ENCODE results near the gene KIF17. TPM values are rescaled to one million over a fixed set of nuclear protein-coding genes. Genes with fewer than 3 reads are reported as not detected.
"Not testable (repeated sequence)": the region's sequence is repeated elsewhere in the genome, so short reads cannot be mapped to it uniquely, and the experiment has no call there.

Gene KIF17
- polyA plus RNA-seq, 2 donors = 0.45 to 0.48 TPM

GRCh38 chr1:20683614-20684013, 34.2 kb downstream of the KIF17 start:
- 81 to 83% methylated on average over 10 of the region's 10 CpGs for WGBS, 2 donors
- Histone ChIP-seq H3K36me3 (ENCODE audit: control insufficient read depth in 2 of 2, insufficient read depth in 2 of 2, low read length in 1 of 2) (no peaks in the 10 kb centered on the region), H3K9me3 (ENCODE audit: control insufficient read depth in 2 of 2, insufficient read depth in 1 of 2, low read depth in 1 of 2, low read length in 1 of 2) (no peaks in the 10 kb centered on the region), H3K4me1 (ENCODE audit: control insufficient read depth in 2 of 2, insufficient read depth in 2 of 2, low read length in 1 of 2) (no peaks in the 10 kb centered on the region), H3K27me3 (ENCODE audit: control insufficient read depth in 1 of 2, insufficient read depth in 2 of 2, low read length in 2 of 2) (no peaks in the 10 kb centered on the region), H3K27ac (ENCODE audit: low read depth in 2 of 2, low read length in 1 of 2) (no peak overlapping the region), H3K4me3 (ENCODE audit: low read depth in 1 of 2, low read length in 2 of 2) (no peak overlapping the region)

- Histone ChIP-seq H3K27ac (ENCODE audit: low read depth in 2 of 2, low read length in 1 of 2) (no peak overlapping the region), H3K36me3 (ENCODE audit: control insufficient read depth in 2 of 2, insufficient read depth in 2 of 2, low read length in 1 of 2) (no peaks in the 10 kb centered on the region), H3K27me3 (ENCODE audit: control insufficient read depth in 1 of 2, insufficient read depth in 2 of 2, low read length in 2 of 2) (no peaks in the 10 kb centered on the region), H3K4me1 (ENCODE audit: control insufficient read depth in 2 of 2, insufficient read depth in 2 of 2, low read length in 1 of 2) (no peaks in the 10 kb centered on the region), H3K4me3 (ENCODE audit: low read depth in 1 of 2, low read length in 2 of 2) (no peak overlapping the region), H3K9me3 (ENCODE audit: control insufficient read depth in 2 of 2, insufficient read depth in 1 of 2, low read depth in 1 of 2, low read length in 1 of 2) (no peaks in the 10 kb centered on the region)
- WGBS, 2 donors = 71 to 72% methylated on average over 24 of the region's 24 CpGs
Measured at GRCh38 chr1:20682571-20683236, 35.1 kb downstream of the KIF17 start.

GRCh38 chr1:20681999-20682398, 35.8 kb downstream of the KIF17 start:
- no peak overlapping the region for H3K27ac ChIP-seq (ENCODE audit: low read depth in 2 of 2, low read length in 1 of 2)
- no peaks in the 10 kb centered on the region for H3K4me1 ChIP-seq (ENCODE audit: control insufficient read depth in 2 of 2, insufficient read depth in 2 of 2, low read length in 1 of 2)
- WGBS, 2 donors = 89 to 91% methylated on average over 9 of the region's 9 CpGs
- H3K4me3 ChIP-seq (ENCODE audit: low read depth in 1 of 2, low read length in 2 of 2) = no peak overlapping the region
- no peaks in the 10 kb centered on the region for H3K36me3 ChIP-seq (ENCODE audit: control insufficient read depth in 2 of 2, insufficient read depth in 2 of 2, low read length in 1 of 2)
- H3K9me3 ChIP-seq (ENCODE audit: control insufficient read depth in 2 of 2, insufficient read depth in 1 of 2, low read depth in 1 of 2, low read length in 1 of 2) = no peaks in the 10 kb centered on the region
- H3K27me3 ChIP-seq (ENCODE audit: control insufficient read depth in 1 of 2, insufficient read depth in 2 of 2, low read length in 2 of 2) = no peaks in the 10 kb centered on the region

- Histone ChIP-seq H3K9me3 (ENCODE audit: control insufficient read depth in 2 of 2, insufficient read depth in 1 of 2, low read depth in 1 of 2, low read length in 1 of 2) (no peaks in the 10 kb centered on the region), H3K4me3 (ENCODE audit: low read depth in 1 of 2, low read length in 2 of 2) (no peak overlapping the region), H3K36me3 (ENCODE audit: control insufficient read depth in 2 of 2, insufficient read depth in 2 of 2, low read length in 1 of 2) (no peaks in the 10 kb centered on the region), H3K27me3 (ENCODE audit: control insufficient read depth in 1 of 2, insufficient read depth in 2 of 2, low read length in 2 of 2) (no peaks in the 10 kb centered on the region), H3K4me1 (ENCODE audit: control insufficient read depth in 2 of 2, insufficient read depth in 2 of 2, low read length in 1 of 2) (no peaks in the 10 kb centered on the region), H3K27ac (ENCODE audit: low read depth in 2 of 2, low read length in 1 of 2) (no peak overlapping the region)
- 75 to 82% methylated on average over 5 of the region's 5 CpGs for WGBS, 2 donors
Measured at GRCh38 chr1:20680269-20680668, 37.5 kb downstream of the KIF17 start.

GRCh38 chr1:20678599-20678998, 39.2 kb downstream of the KIF17 start:
- 73 to 82% methylated on average over 6 of the region's 6 CpGs for WGBS, 2 donors
- Histone ChIP-seq H3K27me3 (ENCODE audit: control insufficient read depth in 1 of 2, insufficient read depth in 2 of 2, low read length in 2 of 2) (no peaks in the 10 kb centered on the region), H3K27ac (ENCODE audit: low read depth in 2 of 2, low read length in 1 of 2) (no peak overlapping the region)

GRCh38 chr1:20673626-20674025, 44.2 kb downstream of the KIF17 start:
- not testable (repeated sequence) for H3K36me3 ChIP-seq (ENCODE audit: control insufficient read depth in 2 of 2, insufficient read depth in 2 of 2, low read length in 1 of 2); H3K9me3 ChIP-seq (ENCODE audit: control insufficient read depth in 2 of 2, insufficient read depth in 1 of 2, low read depth in 1 of 2, low read length in 1 of 2); H3K4me1 ChIP-seq (ENCODE audit: control insufficient read depth in 2 of 2, insufficient read depth in 2 of 2, low read length in 1 of 2); H3K4me3 ChIP-seq (ENCODE audit: low read depth in 1 of 2, low read length in 2 of 2); H3K27me3 ChIP-seq (ENCODE audit: control insufficient read depth in 1 of 2, insufficient read depth in 2 of 2, low read length in 2 of 2); H3K27ac ChIP-seq (ENCODE audit: low read depth in 2 of 2, low read length in 1 of 2)
- 84 to 88% methylated on average over 11 of the region's 11 CpGs for WGBS, 2 donors

More at GRCh38 chr1:20678599-20678998, 39.2 kb downstream of the KIF17 start:
- H3K4me3 ChIP-seq (ENCODE audit: low read depth in 1 of 2, low read length in 2 of 2) = no peak overlapping the region
- H3K4me1 ChIP-seq (ENCODE audit: control insufficient read depth in 2 of 2, insufficient read depth in 2 of 2, low read length in 1 of 2) = no peaks in the 10 kb centered on the region
- H3K36me3 ChIP-seq (ENCODE audit: control insufficient read depth in 2 of 2, insufficient read depth in 2 of 2, low read length in 1 of 2) = no peaks in the 10 kb centered on the region
- no peaks in the 10 kb centered on the region for H3K9me3 ChIP-seq (ENCODE audit: control insufficient read depth in 2 of 2, insufficient read depth in 1 of 2, low read depth in 1 of 2, low read length in 1 of 2)

- no peaks in the 10 kb centered on the region for H3K9me3 ChIP-seq (ENCODE audit: control insufficient read depth in 2 of 2, insufficient read depth in 1 of 2, low read depth in 1 of 2, low read length in 1 of 2)
- H3K27me3 ChIP-seq (ENCODE audit: control insufficient read depth in 1 of 2, insufficient read depth in 2 of 2, low read length in 2 of 2) = no peaks in the 10 kb centered on the region
- no peak overlapping the region for H3K27ac ChIP-seq (ENCODE audit: low read depth in 2 of 2, low read length in 1 of 2)
- H3K36me3 ChIP-seq (ENCODE audit: control insufficient read depth in 2 of 2, insufficient read depth in 2 of 2, low read length in 1 of 2) = no peaks in the 10 kb centered on the region
- WGBS, 2 donors = 88 to 89% methylated on average over 4 of the region's 4 CpGs
- no peak overlapping the region for H3K4me3 ChIP-seq (ENCODE audit: low read depth in 1 of 2, low read length in 2 of 2)
- H3K4me1 ChIP-seq (ENCODE audit: control insufficient read depth in 2 of 2, insufficient read depth in 2 of 2, low read length in 1 of 2) = no peaks in the 10 kb centered on the region
Measured at GRCh38 chr1:20672265-20672632, 45.6 kb downstream of the KIF17 start.

GRCh38 chr1:20670936-20671335, 46.9 kb downstream of the KIF17 start:
- Histone ChIP-seq H3K4me3 (ENCODE audit: low read depth in 1 of 2, low read length in 2 of 2) (no peak overlapping the region), H3K27me3 (ENCODE audit: control insufficient read depth in 1 of 2, insufficient read depth in 2 of 2, low read length in 2 of 2) (no peaks in the 10 kb centered on the region), H3K36me3 (ENCODE audit: control insufficient read depth in 2 of 2, insufficient read depth in 2 of 2, low read length in 1 of 2) (no peaks in the 10 kb centered on the region), H3K4me1 (ENCODE audit: control insufficient read depth in 2 of 2, insufficient read depth in 2 of 2, low read length in 1 of 2) (peaks cover 0 to 3% of the 10 kb centered on the region in 2 donors), H3K27ac (ENCODE audit: low read depth in 2 of 2, low read length in 1 of 2) (no peak overlapping the region), H3K9me3 (ENCODE audit: control insufficient read depth in 2 of 2, insufficient read depth in 1 of 2, low read depth in 1 of 2, low read length in 1 of 2) (no peaks in the 10 kb centered on the region)
- WGBS, 2 donors = 93% methylated on average over 5 of the region's 5 CpGs

- Histone ChIP-seq H3K9me3 (ENCODE audit: control insufficient read depth in 2 of 2, insufficient read depth in 1 of 2, low read depth in 1 of 2, low read length in 1 of 2) (no peaks in the 10 kb centered on the region), H3K4me3 (ENCODE audit: low read depth in 1 of 2, low read length in 2 of 2) (no peak overlapping the region), H3K36me3 (ENCODE audit: control insufficient read depth in 2 of 2, insufficient read depth in 2 of 2, low read length in 1 of 2) (no peaks in the 10 kb centered on the region), H3K27me3 (ENCODE audit: control insufficient read depth in 1 of 2, insufficient read depth in 2 of 2, low read length in 2 of 2) (no peaks in the 10 kb centered on the region), H3K4me1 (ENCODE audit: control insufficient read depth in 2 of 2, insufficient read depth in 2 of 2, low read length in 1 of 2) (peaks cover 0 to 3% of the 10 kb centered on the region in 2 donors), H3K27ac (ENCODE audit: low read depth in 2 of 2, low read length in 1 of 2) (no peak overlapping the region)
- WGBS, 2 donors = 91 to 96% methylated on average over 1 of the region's 1 CpG
Measured at GRCh38 chr1:20668581-20668980, 49.2 kb downstream of the KIF17 start.

GRCh38 chr1:20666804-20667203, 51.0 kb downstream of the KIF17 start:
- Histone ChIP-seq H3K27me3 (ENCODE audit: control insufficient read depth in 1 of 2, insufficient read depth in 2 of 2, low read length in 2 of 2) (no peaks in the 10 kb centered on the region), H3K4me3 (ENCODE audit: low read depth in 1 of 2, low read length in 2 of 2) (no peak overlapping the region), H3K9me3 (ENCODE audit: control insufficient read depth in 2 of 2, insufficient read depth in 1 of 2, low read depth in 1 of 2, low read length in 1 of 2) (no peaks in the 10 kb centered on the region), H3K4me1 (ENCODE audit: control insufficient read depth in 2 of 2, insufficient read depth in 2 of 2, low read length in 1 of 2) (peaks cover 3 to 7% of the 10 kb centered on the region in 2 donors), H3K36me3 (ENCODE audit: control insufficient read depth in 2 of 2, insufficient read depth in 2 of 2, low read length in 1 of 2) (no peaks in the 10 kb centered on the region), H3K27ac (ENCODE audit: low read depth in 2 of 2, low read length in 1 of 2) (no peak overlapping the region)
- 96 to 100% methylated on average over 1 of the region's 1 CpG for WGBS, 2 donors

Measured in esophagus (tissue), 2 donors.